Chondrocyte (in vitro differentiated cells): ENCODE results near the gene RAD54L. TPM values are rescaled to one million over a fixed set of nuclear protein-coding genes. Genes with fewer than 3 reads are reported as not detected.
A peak's percentile ranks its signal among the peaks of the same experiment; 100 is the strongest.

ENCODE experiments used
- DNase-seq: peaks from one replicate; pipeline ENCODE4 v3.0.0; 2021; ENCODE audit warnings: mixed read lengths, low spot score
- H3K27ac Mint-ChIP-seq: one replicate; pipeline ENCODE4 v1.8.0; 2021; ENCODE audit warnings: mild to moderate bottlenecking, moderate library complexity, mixed read lengths; ENCODE audit not compliant: unreplicated experiment
- H3K27me3 Mint-ChIP-seq: 2 replicates; pipeline ENCODE4 v1.8.0; 2021; ENCODE audit warnings: low read depth, mixed read lengths
- H3K36me3 Mint-ChIP-seq: 2 replicates; pipeline ENCODE4 v1.8.0; 2021; ENCODE audit warnings: low read depth, mixed read lengths
- H3K4me1 Mint-ChIP-seq: 2 replicates; pipeline ENCODE4 v1.8.0; 2021; ENCODE audit warnings: low read depth, mild to moderate bottlenecking, mixed read lengths
- H3K4me3 Mint-ChIP-seq: one replicate; pipeline ENCODE4 v1.8.0; 2021; ENCODE audit warnings: mild to moderate bottlenecking, moderate library complexity, mixed read lengths; ENCODE audit not compliant: unreplicated experiment
- H3K9me3 Mint-ChIP-seq: 2 replicates; pipeline ENCODE4 v1.8.0; 2021; ENCODE audit warnings: low read depth, mixed read lengths
- CTCF ChIP-seq: fragments of 200-600 bp; sonication (generic); IDR thresholded peaks from 2 replicates; pipeline ENCODE4 v1.5.0; 2021; ENCODE audit warnings: antibody characterized with exemption, mild to moderate bottlenecking, moderate library complexity
- total RNA-seq: library from RNA; stranded (reverse); gene quantifications from 3 replicates; pipeline ENCODE4 v1.2.1, GENCODE V29; 2021

The RAD54L gene
- total RNA-seq, 1 donor from 2014 or later, result 2.7 TPM

GRCh38 chr1:46204406-46204742 is 43.2 kb upstream of the RAD54L start:
- Mint-ChIP-seq H3K36me3 (no peaks in the 10 kb centered on the region), H3K9me3 (no peaks in the 10 kb centered on the region), H3K4me1 (peaks cover 42% of the 10 kb centered on the region), H3K4me3 (peak overlapping the region; percentile 96), H3K27me3 (no peaks in the 10 kb centered on the region), H3K27ac (peak overlapping the region; percentile 72)
- no peak for TF ChIP-seq CTCF
- no peak for DNase-seq

- Mint-ChIP-seq H3K9me3 (no peaks in the 10 kb centered on the region), H3K27me3 (no peaks in the 10 kb centered on the region), H3K4me3 (peak overlapping the region; percentile 35), H3K36me3 (no peaks in the 10 kb centered on the region), H3K27ac (peak overlapping the region; percentile 17), H3K4me1 (peaks cover 40% of the 10 kb centered on the region)
- TF ChIP-seq CTCF, result no peak
- no peak for DNase-seq
Measured at GRCh38 chr1:46205141-46205540, 42.4 kb upstream of the RAD54L start.

GRCh38 chr1:46205791-46206190 is 41.8 kb upstream of the RAD54L start:
- TF ChIP-seq CTCF, result no peak
- no peak for DNase-seq
- no peaks in the 10 kb centered on the region for H3K36me3 Mint-ChIP-seq
- peaks cover 39% of the 10 kb centered on the region for H3K4me1 Mint-ChIP-seq
- no peak overlapping the region for H3K27ac Mint-ChIP-seq
- H3K9me3 Mint-ChIP-seq, result no peaks in the 10 kb centered on the region
- no peak overlapping the region for H3K4me3 Mint-ChIP-seq
- H3K27me3 Mint-ChIP-seq, result no peaks in the 10 kb centered on the region

GRCh38 chr1:46206399-46206798 is 41.2 kb upstream of the RAD54L start:
- DNase-seq, result no peak
- no peak overlapping the region for H3K4me3 Mint-ChIP-seq
- no peaks in the 10 kb centered on the region for H3K36me3 Mint-ChIP-seq
- no peaks in the 10 kb centered on the region for H3K9me3 Mint-ChIP-seq
- no peaks in the 10 kb centered on the region for H3K27me3 Mint-ChIP-seq
- TF ChIP-seq CTCF, result no peak
- peaks cover 39% of the 10 kb centered on the region for H3K4me1 Mint-ChIP-seq
- H3K27ac Mint-ChIP-seq, result no peak overlapping the region

- Mint-ChIP-seq H3K4me3 (no peak overlapping the region), H3K4me1 (peaks cover 11% of the 10 kb centered on the region), H3K27ac (no peak overlapping the region), H3K9me3 (no peaks in the 10 kb centered on the region), H3K27me3 (no peaks in the 10 kb centered on the region), H3K36me3 (peaks cover 2% of the 10 kb centered on the region)
- no peak for TF ChIP-seq CTCF
- DNase-seq, result no peak
Measured at GRCh38 chr1:46210561-46210960, 37.0 kb upstream of the RAD54L start.
